ENCODE measurements around the gene MEF2D. TPM values are rescaled to one million over a fixed set of nuclear protein-coding genes. Genes with fewer than 3 reads are reported as not detected.

Gene MEF2D
- total RNA-seq, 1 experiment from 2014 or later = 17.3 TPM

DNA sequence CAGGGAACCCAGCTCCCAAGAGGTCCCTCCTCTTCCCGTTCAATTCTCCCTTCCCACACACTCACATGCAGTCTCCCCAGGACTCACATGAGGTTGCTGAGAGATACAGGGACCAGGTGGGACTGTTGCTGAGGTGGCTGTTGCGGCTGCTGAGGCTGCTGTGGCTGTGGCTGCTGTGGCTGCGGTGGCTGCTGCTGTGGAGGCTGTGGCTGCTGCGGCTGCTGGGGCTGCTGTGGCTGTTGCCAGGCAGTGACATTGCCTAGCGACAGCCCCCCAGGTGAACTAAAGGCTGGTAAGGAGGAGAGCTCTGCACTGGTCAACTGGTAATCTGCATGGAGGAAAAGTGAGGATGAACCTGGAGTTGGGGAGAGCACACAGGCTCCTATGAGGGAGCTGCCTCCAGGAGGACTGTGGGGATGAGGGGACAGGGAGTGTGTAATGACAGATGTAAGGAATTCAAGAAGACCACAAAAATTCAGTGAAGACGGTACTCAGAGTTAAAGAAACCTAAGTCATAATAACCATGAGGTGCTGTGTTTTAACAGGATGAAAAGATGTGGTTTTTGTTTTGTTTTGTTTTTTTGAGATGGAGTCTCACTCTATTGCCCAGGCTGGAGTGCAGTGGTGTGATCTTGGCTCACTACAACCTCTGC, 31.8 kb downstream of the MEF2D start:
- Histone ChIP-seq H3K4me2 (ENCODE audit: low read length) (no peak overlapping the region), H3K9me3 (ENCODE audit: low read length) (no peaks in the 10 kb centered on the region), H3K9me2 (replicated peaks; ENCODE audit: low read length) (no peaks in the 10 kb centered on the region), H3K4me1 (ENCODE audit: insufficient read depth, low read length) (peaks cover 20% of the 10 kb centered on the region), H3K9ac (ENCODE audit: low read length) (no peak overlapping the region), H3K27ac (ENCODE audit: low read length) (no peak overlapping the region), H3F3A (ENCODE audit: low read length, unreplicated experiment) (peaks cover 5% of the 10 kb centered on the region), H3K27me3 (ENCODE audit: low read length) (no peaks in the 10 kb centered on the region), H3K4me3 (ENCODE audit: low read length) (no peak overlapping the region), H2AFZ (ENCODE audit: low read length) (no peak overlapping the region), H3K36me3 (ENCODE audit: low read depth, low read length) (peaks cover 25% of the 10 kb centered on the region; the same call in 1 of the 2 replicates), H3K79me2 (ENCODE audit: low read length) (no peaks in the 10 kb centered on the region), H4K20me1 (ENCODE audit: low read length) (peaks cover 4% of the 10 kb centered on the region; the same call in 1 of the 2 replicates)
- ChIA-PET CTCF (no interaction called here), POLR2A (ENCODE audit: unreplicated experiment) (no interaction called here)
- ATAC-seq (no peak), DNase-seq (no peak)
- intact Hi-C loops (cut with micrococcal nuclease) = no loop called here
- no TSS peak for BruUV-seq (replicated peaks)
- TF ChIP-seq EZH2phosphoT487 (IDR thresholded peaks at IDR 0.05; ENCODE audit: borderline replicate concordance, low read length) (no peak), EZH2 (IDR thresholded peaks at IDR 0.05; ENCODE audit: low read length, unreplicated experiment) (no peak)
- TF ChIP-seq, protein P1, sequence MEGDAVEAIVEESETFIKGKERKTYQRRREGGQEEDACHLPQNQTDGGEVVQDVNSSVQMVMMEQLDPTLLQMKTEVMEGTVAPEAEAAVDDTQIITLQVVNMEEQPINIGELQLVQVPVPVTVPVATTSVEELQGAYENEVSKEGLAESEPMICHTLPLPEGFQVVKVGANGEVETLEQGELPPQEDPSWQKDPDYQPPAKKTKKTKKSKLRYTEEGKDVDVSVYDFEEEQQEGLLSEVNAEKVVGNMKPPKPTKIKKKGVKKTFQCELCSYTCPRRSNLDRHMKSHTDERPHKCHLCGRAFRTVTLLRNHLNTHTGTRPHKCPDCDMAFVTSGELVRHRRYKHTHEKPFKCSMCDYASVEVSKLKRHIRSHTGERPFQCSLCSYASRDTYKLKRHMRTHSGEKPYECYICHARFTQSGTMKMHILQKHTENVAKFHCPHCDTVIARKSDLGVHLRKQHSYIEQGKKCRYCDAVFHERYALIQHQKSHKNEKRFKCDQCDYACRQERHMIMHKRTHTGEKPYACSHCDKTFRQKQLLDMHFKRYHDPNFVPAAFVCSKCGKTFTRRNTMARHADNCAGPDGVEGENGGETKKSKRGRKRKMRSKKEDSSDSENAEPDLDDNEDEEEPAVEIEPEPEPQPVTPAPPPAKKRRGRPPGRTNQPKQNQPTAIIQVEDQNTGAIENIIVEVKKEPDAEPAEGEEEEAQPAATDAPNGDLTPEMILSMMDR (conservative IDR thresholded peaks at IDR 0.05; ENCODE audit: low read depth, low read length) = no peak

DNA sequence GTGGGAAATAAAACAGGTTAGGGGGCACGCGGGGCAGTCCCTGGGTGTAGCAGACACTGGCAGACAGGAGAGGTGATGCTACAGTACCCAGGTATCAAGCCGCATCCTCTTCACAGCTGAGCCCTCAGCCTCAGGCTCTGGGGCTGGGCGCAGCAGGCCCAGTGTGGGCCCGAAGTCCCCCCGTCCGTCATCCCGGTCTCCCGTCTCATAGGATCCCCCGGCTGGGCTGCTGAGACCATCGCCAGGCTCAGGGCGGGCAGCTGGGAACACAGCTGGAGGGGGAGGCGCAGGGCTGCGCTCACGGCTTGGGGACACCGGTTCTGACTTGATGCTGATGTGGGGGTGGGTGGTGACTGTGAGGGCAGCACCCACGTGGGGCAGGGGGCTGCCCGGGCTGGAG, 32.7 kb downstream of the MEF2D start:
- intact Hi-C loops (cut with micrococcal nuclease) = no loop called here
- ChIA-PET CTCF (no interaction called here), POLR2A (ENCODE audit: unreplicated experiment) (no interaction called here)
- no peak overlapping the region for H3K4me2 ChIP-seq (ENCODE audit: low read length)
- TF ChIP-seq EZH2 (IDR thresholded peaks at IDR 0.05; ENCODE audit: low read length, unreplicated experiment) (no peak), EZH2phosphoT487 (IDR thresholded peaks at IDR 0.05; ENCODE audit: borderline replicate concordance, low read length) (no peak)
- TF ChIP-seq, protein P1 (conservative IDR thresholded peaks at IDR 0.05; ENCODE audit: low read depth, low read length) = no peak
- peaks cover 4% of the 10 kb centered on the region; the same call in 1 of the 2 replicates for H4K20me1 ChIP-seq (ENCODE audit: low read length)
- H3K9me2 ChIP-seq (replicated peaks; ENCODE audit: low read length) = no peaks in the 10 kb centered on the region
- no peak overlapping the region for H3K9ac ChIP-seq (ENCODE audit: low read length)
- BruUV-seq (replicated peaks) = no TSS peak
- no peaks in the 10 kb centered on the region for H3K9me3 ChIP-seq (ENCODE audit: low read length)
- peaks cover 15% of the 10 kb centered on the region for H3K4me1 ChIP-seq (ENCODE audit: insufficient read depth, low read length)
- H3F3A ChIP-seq (ENCODE audit: low read length, unreplicated experiment) = peaks cover 5% of the 10 kb centered on the region
- DNase-seq = no peak
- no peak overlapping the region for H3K27ac ChIP-seq (ENCODE audit: low read length)
- no peak for ATAC-seq
- H3K4me3 ChIP-seq (ENCODE audit: low read length) = no peak overlapping the region
- no peaks in the 10 kb centered on the region for H3K79me2 ChIP-seq (ENCODE audit: low read length)
- H2AFZ ChIP-seq (ENCODE audit: low read length) = no peak overlapping the region
- no peaks in the 10 kb centered on the region for H3K27me3 ChIP-seq (ENCODE audit: low read length)
- peaks cover 18% of the 10 kb centered on the region; the same call in 1 of the 2 replicates for H3K36me3 ChIP-seq (ENCODE audit: low read depth, low read length)

DNA sequence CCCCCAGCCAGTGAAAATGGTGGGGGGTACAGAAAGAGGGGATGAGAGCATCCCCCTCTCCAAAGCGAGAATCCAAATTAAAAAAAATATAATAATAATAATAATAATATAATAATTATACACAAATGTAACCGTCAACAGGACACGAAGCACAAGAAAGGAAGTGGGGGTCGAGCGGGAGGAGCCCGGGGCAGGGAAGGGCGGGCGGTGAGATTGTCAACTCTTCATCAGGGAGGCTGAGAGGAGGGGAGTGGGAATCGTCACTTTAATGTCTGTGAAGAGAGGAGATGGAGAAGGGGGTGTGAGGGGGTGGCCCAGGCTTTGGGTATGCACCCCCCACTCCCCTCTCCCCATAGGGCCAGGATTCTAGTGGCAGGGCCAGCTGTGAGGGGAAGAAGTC, 33.2 kb downstream of the MEF2D start:
- TF ChIP-seq EZH2 (IDR thresholded peaks at IDR 0.05; ENCODE audit: low read length, unreplicated experiment) = no peak
- TF ChIP-seq, protein P1 (conservative IDR thresholded peaks at IDR 0.05; ENCODE audit: low read depth, low read length) = no peak
- TF ChIP-seq EZH2phosphoT487 (IDR thresholded peaks at IDR 0.05; ENCODE audit: borderline replicate concordance, low read length) = no peak
- H3K79me2 ChIP-seq (ENCODE audit: low read length) = no peaks in the 10 kb centered on the region
- no peak overlapping the region for H3K4me2 ChIP-seq (ENCODE audit: low read length)
- POLR2A ChIA-PET (ENCODE audit: unreplicated experiment) = no interaction called here
- H3K27me3 ChIP-seq (ENCODE audit: low read length) = no peaks in the 10 kb centered on the region
- BruUV-seq (replicated peaks) = no TSS peak
- CTCF ChIA-PET = no interaction called here
- no peaks in the 10 kb centered on the region for H3K9me3 ChIP-seq (ENCODE audit: low read length)
- H3K9me2 ChIP-seq (replicated peaks; ENCODE audit: low read length) = no peaks in the 10 kb centered on the region
- no peak overlapping the region for H3K9ac ChIP-seq (ENCODE audit: low read length)
- ATAC-seq = no peak
- no peak for DNase-seq
- intact Hi-C loops (cut with micrococcal nuclease) = no loop called here
- H4K20me1 ChIP-seq (ENCODE audit: low read length) = peaks cover 4% of the 10 kb centered on the region; the same call in 1 of the 2 replicates
- H3K4me3 ChIP-seq (ENCODE audit: low read length) = no peak overlapping the region
- H3K27ac ChIP-seq (ENCODE audit: low read length) = no peak overlapping the region
- H2AFZ ChIP-seq (ENCODE audit: low read length) = no peak overlapping the region
- peaks cover 5% of the 10 kb centered on the region for H3F3A ChIP-seq (ENCODE audit: low read length, unreplicated experiment)
- H3K36me3 ChIP-seq (ENCODE audit: low read depth, low read length) = peaks cover 18% of the 10 kb centered on the region; the same call in 1 of the 2 replicates
- peaks cover 14% of the 10 kb centered on the region for H3K4me1 ChIP-seq (ENCODE audit: insufficient read depth, low read length)
